ENCODE measurements around the gene RAB7A. TPM values are rescaled to one million over a fixed set of nuclear protein-coding genes. Genes with fewer than 3 reads are reported as not detected.

Gene RAB7A
- total and polyA plus RNA-seq, 2 experiments from 2014 or later = 89.8 to 156 TPM

- H3K36me3 Mint-ChIP-seq (ENCODE audit: low read depth) = no peaks in the 10 kb centered on the region
- no peaks in the 10 kb centered on the region for H3K36me3 ChIP-seq (ENCODE audit: insufficient read depth)
- peak overlapping the region; percentile 63 for H3K4me3 ChIP-seq
- H3K79me2 ChIP-seq (replicated peaks; ENCODE audit: insufficient read depth) = no peaks in the 10 kb centered on the region
- ATAC-seq = no peak
- no peaks in the 10 kb centered on the region for H4K20me1 ChIP-seq (replicated peaks; ENCODE audit: insufficient read depth)
- peaks cover 4% of the 10 kb centered on the region; the same call in 2 of the 3 replicates for H3K4me1 Mint-ChIP-seq
- TF ChIP-seq POLR2AphosphoS5 (IDR thresholded peaks at IDR 0.05; ENCODE audit: low read depth) = no peak
- TF ChIP-seq CREB1 (CRISPR knock-in tag; IDR thresholded peaks at IDR 0.05; ENCODE audit: low read depth) = no peak
- TF ChIP-seq NANOG (IDR thresholded peaks at IDR 0.05; ENCODE audit: borderline replicate concordance) = no peak
- TF ChIP-seq STAT1 (IDR thresholded peaks at IDR 0.05; ENCODE audit: unreplicated experiment) = no peak
- no peak for TF ChIP-seq ZNF331 (CRISPR knock-in tag; IDR thresholded peaks at IDR 0.05; ENCODE audit: low read depth)
- H2AFZ ChIP-seq = peak overlapping the region; percentile 19; the same call in 1 of the 2 replicates
- no peaks in the 10 kb centered on the region for H3K9me3 Mint-ChIP-seq
- H3K4me2 ChIP-seq = peak overlapping the region; percentile 72
- no peaks in the 10 kb centered on the region for H3K9me2 ChIP-seq (ENCODE audit: insufficient read depth)
- no peak for DNase-seq (ENCODE audit: low spot score)
- peak overlapping the region; percentile 75 for H3K4me3 Mint-ChIP-seq
- H3K4me1 ChIP-seq (ENCODE audit: insufficient read depth) = peaks cover 3% of the 10 kb centered on the region; the same call in 1 of the 2 replicates
- no peaks in the 10 kb centered on the region for H3F3A ChIP-seq (replicated peaks; ENCODE audit: low read depth)
- H3K27ac ChIP-seq (ENCODE audit: low read depth) = peak overlapping the region; percentile 92
- peaks cover 6% of the 10 kb centered on the region for H3K27me3 Mint-ChIP-seq (ENCODE audit: insufficient read depth, low read depth, poor library complexity)
- peaks cover 22% of the 10 kb centered on the region for H3K27me3 ChIP-seq (ENCODE audit: insufficient read depth)
- H3K27ac Mint-ChIP-seq = peak overlapping the region; percentile 97
These were observed 44.6 kb upstream of the RAB7A start for GRCh38 chr3:128681369-128681829.

- Mint-ChIP-seq H3K27ac (no peak overlapping the region), H3K9me3 (no peaks in the 10 kb centered on the region), H3K36me3 (ENCODE audit: low read depth) (no peaks in the 10 kb centered on the region), H3K27me3 (ENCODE audit: insufficient read depth, low read depth, poor library complexity) (peaks cover 3% of the 10 kb centered on the region), H3K4me1 (peaks cover 4% of the 10 kb centered on the region; the same call in 2 of the 3 replicates), H3K4me3 (no peak overlapping the region)
- H3K27me3 ChIP-seq (ENCODE audit: insufficient read depth) = no peaks in the 10 kb centered on the region
- H3K79me2 ChIP-seq (replicated peaks; ENCODE audit: insufficient read depth) = no peaks in the 10 kb centered on the region
- H3F3A ChIP-seq (replicated peaks; ENCODE audit: low read depth) = no peaks in the 10 kb centered on the region
- DNase-seq (ENCODE audit: low spot score) (no peak), ATAC-seq (no peak)
- no peaks in the 10 kb centered on the region for H3K36me3 ChIP-seq (ENCODE audit: insufficient read depth)
- H3K4me3 ChIP-seq = no peak overlapping the region
- TF ChIP-seq CTCF (conservative IDR thresholded peaks at IDR 0.05; ENCODE audit: low read depth in 2 of 2) (no peak), REST (IDR thresholded peaks at IDR 0.05; ENCODE audit: unreplicated experiment) (no peak), EZH2 (IDR thresholded peaks at IDR 0.05; ENCODE audit: low read depth, unreplicated experiment) (no peak), CREB1 (CRISPR knock-in tag; IDR thresholded peaks at IDR 0.05; ENCODE audit: low read depth) (no peak), ETS1 (IDR thresholded peaks at IDR 0.05) (no peak), ZNF114 (CRISPR knock-in tag; IDR thresholded peaks at IDR 0.05) (no peak)
- H3K4me2 ChIP-seq = no peak overlapping the region
- no peaks in the 10 kb centered on the region for H3K9me2 ChIP-seq (ENCODE audit: insufficient read depth)
- no peak overlapping the region for H2AFZ ChIP-seq
- H3K4me1 ChIP-seq (ENCODE audit: insufficient read depth) = peaks cover 3% of the 10 kb centered on the region; the same call in 1 of the 2 replicates
- H3K27ac ChIP-seq (ENCODE audit: low read depth) = no peak overlapping the region
- H4K20me1 ChIP-seq (replicated peaks; ENCODE audit: insufficient read depth) = no peaks in the 10 kb centered on the region
These were observed 42.0 kb upstream of the RAB7A start for GRCh38 chr3:128683957-128684356.
